ENCODE measurements around the gene MTFR2. TPM values are rescaled to one million over a fixed set of nuclear protein-coding genes. Genes with fewer than 3 reads are reported as not detected.

Gene MTFR2
- total and polyA plus RNA-seq, 4 experiments from 2014 or later, result 0.55 to 1.2 (median 1.1) TPM

- Histone ChIP-seq H3K27me3 (ENCODE audit: insufficient read depth, low read length) (no peaks in the 10 kb centered on the region), H3K4me3 (ENCODE audit: low read length in 2 of 2) (peak overlapping the region; percentile 82 to 83), H3K27ac (ENCODE audit: low read depth, low read length) (peak overlapping the region; percentile 57), H3K4me1 (ENCODE audit: insufficient read depth, low read length) (peaks cover 21% of the 10 kb centered on the region), H3K36me3 (ENCODE audit: insufficient read depth, low read length) (no peaks in the 10 kb centered on the region), H3K9me3 (ENCODE audit: control insufficient read depth in 1 of 2, low read length in 2 of 2) (no peaks in the 10 kb centered on the region)
- DNase-seq, result no peak
- peak overlapping the region; percentile 91 to 99 (median 96) for H3K4me3 Mint-ChIP-seq
- intact Hi-C loops (cut with micrococcal nuclease), result no loop called here
- H3K9me3 Mint-ChIP-seq, result peaks cover 0 to 5% (median 0%) of the 10 kb centered on the region in 8 donors
- no peaks in the 10 kb centered on the region for H3K27me3 Mint-ChIP-seq
- ChIA-PET POLR2A (ENCODE audit: partially characterized antibody) (interaction anchor here (6.5 kb wide), 1 partner anchor 40 kb away, joined by 198 read pairs; the partner anchor contains the start of gene BCLAF1), CTCF (ENCODE audit: partially characterized antibody) (interaction anchor here (0.5 to 3.1 kb wide), 6 partner anchors 23 to 288 kb away, joined by 3 to 17 read pairs (median 3); partner anchors contain the start of gene BCLAF1)
- H3K36me3 Mint-ChIP-seq, result peaks cover 0 to 8% of the 10 kb centered on the region in 2 donors
- H3K4me1 Mint-ChIP-seq, result peaks cover 24 to 43% (median 33%) of the 10 kb centered on the region in 4 donors
- H3K27ac Mint-ChIP-seq, result peak overlapping the region in 3 of 7 donors; percentile 81 to 88 (median 84)
Measured at GRCh38 chr6:136249336-136249735, 775 bp downstream of the MTFR2 start.

- Mint-ChIP-seq H3K27me3 (no peaks in the 10 kb centered on the region), H3K36me3 (peaks cover 0 to 4% of the 10 kb centered on the region in 2 donors), H3K9me3 (no peaks in the 10 kb centered on the region), H3K4me3 (no peak overlapping the region), H3K27ac (no peak overlapping the region), H3K4me1 (peaks cover 5 to 6% (median 5%) of the 10 kb centered on the region in 4 donors)
- Histone ChIP-seq H3K9me3 (ENCODE audit: control insufficient read depth in 1 of 2, low read length in 2 of 2) (no peaks in the 10 kb centered on the region), H3K36me3 (ENCODE audit: insufficient read depth, low read length) (no peaks in the 10 kb centered on the region), H3K4me3 (ENCODE audit: low read length in 2 of 2) (no peak overlapping the region), H3K27me3 (ENCODE audit: insufficient read depth, low read length) (no peaks in the 10 kb centered on the region), H3K4me1 (ENCODE audit: insufficient read depth, low read length) (peaks cover 3% of the 10 kb centered on the region), H3K27ac (ENCODE audit: low read depth, low read length) (no peak overlapping the region)
- ChIA-PET POLR2A (ENCODE audit: partially characterized antibody) (no interaction called here), CTCF (ENCODE audit: partially characterized antibody) (interaction anchor here (1.8 kb wide), 2 partner anchors 18 to 45 kb away, joined by 4 to 6 read pairs; no protein-coding TSS in a partner anchor)
- intact Hi-C loops (cut with micrococcal nuclease), result no loop called here
- no peak for DNase-seq
Measured at GRCh38 chr6:136244061-136244616, 6.0 kb downstream of the MTFR2 start.

DNA sequence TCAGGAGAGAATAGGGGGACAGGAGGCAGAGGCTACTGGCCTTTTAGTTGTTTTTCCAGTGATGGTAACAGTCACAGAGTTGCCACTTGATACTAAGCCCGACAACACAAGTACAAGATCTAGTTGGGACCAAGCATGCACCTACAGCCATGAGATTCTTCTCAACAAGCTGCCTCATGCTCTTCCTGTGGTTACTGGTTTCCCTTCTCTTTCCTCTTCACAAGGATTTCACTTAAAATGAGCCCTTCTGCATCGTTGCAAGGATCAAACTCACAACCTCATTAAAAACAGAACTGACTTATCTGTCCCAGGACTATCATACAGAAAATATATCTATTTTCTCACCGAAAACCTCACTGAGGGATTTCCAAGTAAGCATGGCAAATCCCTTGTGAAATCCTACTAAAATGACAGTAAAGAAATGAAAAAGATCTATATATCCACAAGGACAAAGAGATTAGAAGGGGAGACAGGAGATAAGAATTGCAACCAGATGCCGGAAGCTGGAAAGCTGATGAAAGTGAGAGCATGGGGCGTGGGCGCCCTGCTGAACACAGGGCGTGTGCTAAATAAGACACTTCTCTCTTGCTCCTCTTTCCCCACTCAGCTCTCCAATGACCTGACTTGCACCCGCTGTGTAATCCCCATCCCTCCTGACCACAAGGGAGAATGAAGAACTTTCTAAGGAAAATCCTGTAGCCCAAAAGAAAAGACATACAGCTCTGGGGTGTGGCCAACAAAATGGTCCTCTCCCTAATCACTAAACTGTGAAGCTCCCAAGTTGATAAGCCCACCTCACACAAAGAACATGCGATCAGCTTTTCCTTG lies 13.4 kb downstream of the MTFR2 start:
- Mint-ChIP-seq H3K27me3 (no peaks in the 10 kb centered on the region), H3K36me3 (peaks cover 0 to 6% of the 10 kb centered on the region in 2 donors), H3K9me3 (no peaks in the 10 kb centered on the region), H3K27ac (peak overlapping the region in 1 of 7 donors; percentile 15), H3K4me1 (peaks cover 0 to 12% (median 7%) of the 10 kb centered on the region in 4 donors), H3K4me3 (peak overlapping the region in 1 of 8 donors; percentile 50)
- intact Hi-C loops (cut with micrococcal nuclease), result no loop called here
- no peaks in the 10 kb centered on the region for H3K27me3 ChIP-seq (ENCODE audit: insufficient read depth, low read length)
- DNase-seq, result no peak
- no peak overlapping the region for H3K27ac ChIP-seq (ENCODE audit: low read depth, low read length)
- no peaks in the 10 kb centered on the region for H3K36me3 ChIP-seq (ENCODE audit: insufficient read depth, low read length)
- CTCF ChIA-PET (ENCODE audit: partially characterized antibody), result interaction anchor here (1.2 to 5.0 kb wide), 2 partner anchors 10 to 14 kb away, joined by 4 to 44 read pairs; partner anchors contain the start of gene MTFR2
- no peaks in the 10 kb centered on the region for H3K9me3 ChIP-seq (ENCODE audit: control insufficient read depth in 1 of 2, low read length in 2 of 2)
- H3K4me3 ChIP-seq (ENCODE audit: low read length in 2 of 2), result no peak overlapping the region
- H3K4me1 ChIP-seq (ENCODE audit: insufficient read depth, low read length), result no peaks in the 10 kb centered on the region
- POLR2A ChIA-PET (ENCODE audit: partially characterized antibody), result interaction anchor here (1.1 kb wide), 1 partner anchor 738 kb away, joined by 4 read pairs; no protein-coding TSS in a partner anchor

DNA sequence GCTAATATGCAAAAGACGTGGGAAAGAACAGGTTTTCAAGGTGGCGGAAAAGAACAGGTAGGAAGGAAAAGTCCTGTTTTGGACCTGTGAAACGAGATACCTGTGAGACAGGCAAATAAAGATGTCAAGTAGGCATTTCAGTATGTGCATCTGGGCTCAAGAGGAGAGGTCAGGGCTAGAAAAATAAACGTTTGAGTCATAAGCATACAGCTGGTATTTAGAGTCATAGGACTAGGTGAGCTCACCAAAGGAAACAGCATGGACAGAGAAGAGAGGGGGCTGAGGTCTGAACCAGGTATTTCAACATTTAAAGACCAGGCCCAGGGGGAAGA lies 14.9 kb downstream of the MTFR2 start:
- H3K4me1 ChIP-seq (ENCODE audit: insufficient read depth, low read length), result no peaks in the 10 kb centered on the region
- Mint-ChIP-seq H3K9me3 (no peaks in the 10 kb centered on the region), H3K27me3 (no peaks in the 10 kb centered on the region), H3K4me1 (peaks cover 0 to 12% (median 7%) of the 10 kb centered on the region in 4 donors), H3K4me3 (peak overlapping the region in 1 of 8 donors; percentile 18), H3K27ac (no peak overlapping the region), H3K36me3 (peaks cover 0 to 6% of the 10 kb centered on the region in 2 donors)
- no peaks in the 10 kb centered on the region for H3K36me3 ChIP-seq (ENCODE audit: insufficient read depth, low read length)
- no peak overlapping the region for H3K27ac ChIP-seq (ENCODE audit: low read depth, low read length)
- intact Hi-C loops (cut with micrococcal nuclease), result no loop called here
- no peaks in the 10 kb centered on the region for H3K27me3 ChIP-seq (ENCODE audit: insufficient read depth, low read length)
- POLR2A ChIA-PET (ENCODE audit: partially characterized antibody), result no interaction called here
- DNase-seq, result no peak
- CTCF ChIA-PET (ENCODE audit: partially characterized antibody), result interaction anchor here (5.0 kb wide), 1 partner anchor 8 kb away, joined by 44 read pairs; no protein-coding TSS in a partner anchor
- no peaks in the 10 kb centered on the region for H3K9me3 ChIP-seq (ENCODE audit: control insufficient read depth in 1 of 2, low read length in 2 of 2)
- no peak overlapping the region for H3K4me3 ChIP-seq (ENCODE audit: low read length in 2 of 2)

GRCh38 chr6:136232701-136233100 lies 17.4 kb downstream of the MTFR2 start:
- Mint-ChIP-seq H3K4me1 (peaks cover 0 to 12% (median 7%) of the 10 kb centered on the region in 4 donors), H3K27me3 (no peaks in the 10 kb centered on the region), H3K36me3 (no peaks in the 10 kb centered on the region), H3K27ac (peak overlapping the region in 1 of 7 donors; percentile 42), H3K4me3 (no peak overlapping the region), H3K9me3 (no peaks in the 10 kb centered on the region)
- POLR2A ChIA-PET (ENCODE audit: partially characterized antibody), result no interaction called here
- CTCF ChIA-PET (ENCODE audit: partially characterized antibody), result no interaction called here
- Histone ChIP-seq H3K4me1 (ENCODE audit: insufficient read depth, low read length) (no peaks in the 10 kb centered on the region), H3K27me3 (ENCODE audit: insufficient read depth, low read length) (no peaks in the 10 kb centered on the region), H3K27ac (ENCODE audit: low read depth, low read length) (no peak overlapping the region), H3K4me3 (ENCODE audit: low read length in 2 of 2) (no peak overlapping the region), H3K36me3 (ENCODE audit: insufficient read depth, low read length) (no peaks in the 10 kb centered on the region), H3K9me3 (ENCODE audit: control insufficient read depth in 1 of 2, low read length in 2 of 2) (no peaks in the 10 kb centered on the region)
- DNase-seq, result no peak
- intact Hi-C loops (cut with micrococcal nuclease), result no loop called here

DNA sequence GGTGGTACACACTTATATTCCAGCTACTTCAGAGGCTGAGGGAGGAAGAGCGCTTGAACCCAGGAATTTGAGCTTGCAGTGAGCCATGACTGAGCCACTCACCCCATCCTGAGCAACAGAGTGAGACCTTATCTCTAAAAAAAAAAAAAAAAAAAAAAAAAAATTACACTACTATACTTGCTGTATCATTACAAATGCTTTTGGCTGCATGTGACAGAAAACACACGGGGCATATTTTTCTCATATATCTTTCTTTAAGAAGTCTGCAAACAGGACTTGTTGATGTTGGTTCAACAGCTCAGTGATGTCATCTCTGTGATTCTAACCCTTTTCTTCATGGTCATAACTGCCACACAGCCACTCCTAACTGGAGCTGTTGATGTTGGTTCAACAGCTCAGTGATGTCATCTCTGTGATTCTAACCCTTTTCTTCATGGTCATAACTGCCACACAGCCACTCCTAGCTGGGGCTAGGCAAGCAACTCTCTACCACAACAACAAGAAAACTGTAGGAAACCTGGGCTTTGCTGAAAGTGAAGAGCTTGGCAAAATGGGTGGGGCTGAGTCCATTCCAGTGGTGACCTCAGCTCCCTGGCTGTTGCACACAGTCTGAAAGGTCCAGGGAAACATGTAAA lies 19.8 kb downstream of the MTFR2 start:
- Mint-ChIP-seq H3K9me3 (no peaks in the 10 kb centered on the region), H3K4me1 (peaks cover 3 to 10% (median 4%) of the 10 kb centered on the region in 4 donors), H3K4me3 (no peak overlapping the region), H3K36me3 (no peaks in the 10 kb centered on the region), H3K27me3 (no peaks in the 10 kb centered on the region), H3K27ac (peak overlapping the region in 1 of 7 donors; percentile 76)
- ChIA-PET POLR2A (ENCODE audit: partially characterized antibody) (interaction anchor here (1.5 kb wide), 1 partner anchor 59 kb away, joined by 5 read pairs; the partner anchor contains the start of gene BCLAF1), CTCF (ENCODE audit: partially characterized antibody) (interaction anchor here (1.0 to 1.5 kb wide), 4 partner anchors 321 to 724 kb away, joined by 3 to 7 read pairs (median 4); no protein-coding TSS in a partner anchor)
- Histone ChIP-seq H3K4me1 (ENCODE audit: insufficient read depth, low read length) (no peaks in the 10 kb centered on the region), H3K4me3 (ENCODE audit: low read length in 2 of 2) (no peak overlapping the region), H3K27ac (ENCODE audit: low read depth, low read length) (no peak overlapping the region), H3K36me3 (ENCODE audit: insufficient read depth, low read length) (no peaks in the 10 kb centered on the region), H3K9me3 (ENCODE audit: control insufficient read depth in 1 of 2, low read length in 2 of 2) (no peaks in the 10 kb centered on the region), H3K27me3 (ENCODE audit: insufficient read depth, low read length) (no peaks in the 10 kb centered on the region)
- no peak for DNase-seq
- intact Hi-C loops (cut with micrococcal nuclease), result no loop called here

- no peak overlapping the region for H3K27ac ChIP-seq (ENCODE audit: low read depth, low read length)
- no peaks in the 10 kb centered on the region for H3K27me3 ChIP-seq (ENCODE audit: insufficient read depth, low read length)
- H3K36me3 ChIP-seq (ENCODE audit: insufficient read depth, low read length), result no peaks in the 10 kb centered on the region
- H3K4me1 Mint-ChIP-seq, result peaks cover 3 to 10% (median 4%) of the 10 kb centered on the region in 4 donors
- H3K27me3 Mint-ChIP-seq, result no peaks in the 10 kb centered on the region
- H3K9me3 ChIP-seq (ENCODE audit: control insufficient read depth in 1 of 2, low read length in 2 of 2), result no peaks in the 10 kb centered on the region
- no peak for DNase-seq
- H3K27ac Mint-ChIP-seq, result no peak overlapping the region
- no peak overlapping the region for H3K4me3 ChIP-seq (ENCODE audit: low read length in 2 of 2)
- H3K36me3 Mint-ChIP-seq, result no peaks in the 10 kb centered on the region
- POLR2A ChIA-PET (ENCODE audit: partially characterized antibody), result no interaction called here
- H3K4me3 Mint-ChIP-seq, result no peak overlapping the region
- intact Hi-C loops (cut with micrococcal nuclease), result no loop called here
- no peaks in the 10 kb centered on the region for H3K4me1 ChIP-seq (ENCODE audit: insufficient read depth, low read length)
- no peaks in the 10 kb centered on the region for H3K9me3 Mint-ChIP-seq
- CTCF ChIA-PET (ENCODE audit: partially characterized antibody), result no interaction called here
Measured at GRCh38 chr6:136228814-136229213, 21.3 kb downstream of the MTFR2 start.
